Psoas muscle (tissue), 8 donors: ENCODE results near the gene PAPPA. TPM values are rescaled to one million over a fixed set of nuclear protein-coding genes. Genes with fewer than 3 reads are reported as not detected.

ENCODE experiments used
- ATAC-seq, 4 donors: fragments of 200-7000 bp; cut with Tn5 transposase; one replicate each; pipeline ENCODE4 v1.9.1; 2020; ENCODE audit warnings: moderate library complexity in 3 of 4, mild to moderate bottlenecking in 2 of 4
- DNase-seq, 2 donors: peaks; one replicate each; pipeline ENCODE4 v3.0.0-alpha.2; 2020
- H3K27ac ChIP-seq: fragments of 200-600 bp; one replicate; pipeline ENCODE4 v1.8.0; 2022
- H3K27me3 ChIP-seq, 3 donors: fragments of 200-600 bp in 1 of 3; one replicate each; pipeline versions ENCODE4 v1.6.1 to v1.8.0; 2013 to 2022; ENCODE audit warnings: low read length in 2 of 3, mild to moderate bottlenecking in 2 of 3, moderate library complexity in 1 of 3; ENCODE audit not compliant: insufficient read depth in 3 of 3
- H3K36me3 ChIP-seq, 2 donors: fragments of 200-600 bp in 1 of 2; one replicate each; pipeline versions ENCODE4 v1.6.1 to v1.8.0; 2013 to 2022; ENCODE audit warnings: low read depth in 1 of 2, mild to moderate bottlenecking in 1 of 2, moderate library complexity in 1 of 2; ENCODE audit not compliant: insufficient read depth in 1 of 2
- H3K4me1 ChIP-seq: fragments of 200-600 bp; one replicate; pipeline ENCODE4 v1.8.0; 2022
- H3K4me3 ChIP-seq: fragments of 200-600 bp; one replicate; pipeline ENCODE4 v1.8.0; 2022; ENCODE audit warnings: mild to moderate bottlenecking
- H3K9me3 ChIP-seq: fragments of 200-600 bp; one replicate; pipeline ENCODE4 v1.8.0; 2022
- WGBS, 3 donors: extraction: QIAGEN DNeasy Blood & Tissue Kit; methylation state at CpG; one replicate each; pipeline versions ENCODE4 v1.1.6 to v1.1.7; 2013; 5-methylcytosine and 5-hydroxymethylcytosine counted together
- intact Hi-C, 2 donors: fragments of 100-400 bp; cut with DNase I; formaldehyde crosslinking; loops; one replicate each; pipeline versions ENCODE4 v1.11.0 to v1.14.2; 2022
- polyA plus RNA-seq, 3 donors: library from polyadenylated mRNA; stranded (reverse); fragments of 200-250 nt; gene quantifications; one replicate each; pipeline ENCODE4 v1.2.3, GENCODE V29; 2013
- total RNA-seq, 4 donors: library from RNA; stranded (reverse); fragmentation: NEBNext Ultra II Directional in 2 of 4; extraction: Animal tissue kit (Norgen Biotek cat#: 25700) in 2 of 4; gene quantifications; one replicate each; pipeline versions ENCODE4 v1.2.1 to v1.2.4, GENCODE V29; 2021 to 2023
- TF ChIP-seq, protein P1 (sequence below): fragments of 200-600 bp; IDR thresholded peaks from one replicate; pipeline ENCODE4 v1.8.0; 2022; ENCODE audit warnings: antibody characterized with exemption
- donor health status: healthy with polysubstance abuse.
- donor health status: DM: no; HTN: no; CAD: no; lungs with moderate emphysema.
- donor health status: Bipolar disorder and iron deficiency.
- donor health status: healthy.
- donor health status: DM: yes; HTN: yes; CAD: no.
- donor health status: DM: no; HTN: no; CAD: no.
- donor health status: DM: no; HTN: no; CAD: no.
- donor health status: DM: yes; HTN: yes; CAD: no.

PAPPA gene
- total and polyA plus RNA-seq, 7 donors, result 0.07 to 0.88 (median 0.61) TPM

DNA sequence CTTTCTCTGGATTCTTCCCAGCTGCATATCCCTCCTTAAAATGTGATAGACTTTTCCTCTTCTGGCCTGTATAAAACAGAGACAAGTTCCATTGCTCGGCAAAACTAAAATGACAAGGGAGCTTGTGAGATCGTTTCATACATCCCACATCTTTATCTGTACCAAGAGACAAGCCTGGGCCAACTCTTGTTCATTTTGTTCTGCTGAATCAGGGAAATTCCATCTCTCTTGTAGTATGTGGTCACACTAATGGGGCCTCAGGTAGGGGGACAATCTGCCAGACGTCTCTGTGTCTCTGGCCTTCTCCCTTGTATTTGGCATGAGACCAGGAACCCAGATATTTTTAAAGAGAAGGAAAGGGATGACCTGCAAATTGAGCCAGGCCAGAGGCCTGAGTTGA, 18.6 kb upstream of the PAPPA start:
- H3K27me3 ChIP-seq, result peaks cover 0 to 4% (median 0%) of the 10 kb centered on the region in 3 donors
- H3K4me3 ChIP-seq, result no peak overlapping the region
- TF ChIP-seq, protein P1, sequence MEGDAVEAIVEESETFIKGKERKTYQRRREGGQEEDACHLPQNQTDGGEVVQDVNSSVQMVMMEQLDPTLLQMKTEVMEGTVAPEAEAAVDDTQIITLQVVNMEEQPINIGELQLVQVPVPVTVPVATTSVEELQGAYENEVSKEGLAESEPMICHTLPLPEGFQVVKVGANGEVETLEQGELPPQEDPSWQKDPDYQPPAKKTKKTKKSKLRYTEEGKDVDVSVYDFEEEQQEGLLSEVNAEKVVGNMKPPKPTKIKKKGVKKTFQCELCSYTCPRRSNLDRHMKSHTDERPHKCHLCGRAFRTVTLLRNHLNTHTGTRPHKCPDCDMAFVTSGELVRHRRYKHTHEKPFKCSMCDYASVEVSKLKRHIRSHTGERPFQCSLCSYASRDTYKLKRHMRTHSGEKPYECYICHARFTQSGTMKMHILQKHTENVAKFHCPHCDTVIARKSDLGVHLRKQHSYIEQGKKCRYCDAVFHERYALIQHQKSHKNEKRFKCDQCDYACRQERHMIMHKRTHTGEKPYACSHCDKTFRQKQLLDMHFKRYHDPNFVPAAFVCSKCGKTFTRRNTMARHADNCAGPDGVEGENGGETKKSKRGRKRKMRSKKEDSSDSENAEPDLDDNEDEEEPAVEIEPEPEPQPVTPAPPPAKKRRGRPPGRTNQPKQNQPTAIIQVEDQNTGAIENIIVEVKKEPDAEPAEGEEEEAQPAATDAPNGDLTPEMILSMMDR, result no peak
- no peaks in the 10 kb centered on the region for H3K4me1 ChIP-seq
- intact Hi-C loops, result no loop called here
- no peak overlapping the region for H3K27ac ChIP-seq
- 42 to 59% (median 54%) methylated on average over 3 of the region's 3 CpGs for WGBS, 3 donors
- no peaks in the 10 kb centered on the region for H3K36me3 ChIP-seq
- DNase-seq (no peak), ATAC-seq (no peak)
- peaks cover 10% of the 10 kb centered on the region for H3K9me3 ChIP-seq

GRCh38 chr9:116137010-116137409, 16.6 kb upstream of the PAPPA start:
- Histone ChIP-seq H3K27ac (no peak overlapping the region), H3K36me3 (no peaks in the 10 kb centered on the region), H3K4me1 (no peaks in the 10 kb centered on the region), H3K27me3 (peaks cover 0 to 4% (median 0%) of the 10 kb centered on the region in 3 donors), H3K4me3 (no peak overlapping the region), H3K9me3 (no peaks in the 10 kb centered on the region)
- 83 to 92% (median 86%) methylated on average over 2 of the region's 2 CpGs for WGBS, 3 donors
- DNase-seq (no peak), ATAC-seq (no peak)
- intact Hi-C loops, result no loop called here
- TF ChIP-seq, protein P1, result no peak

- intact Hi-C loops, result no loop called here
- WGBS, 3 donors, result 47 to 74% (median 53%) methylated on average over 5 of the region's 5 CpGs
- ATAC-seq, result no peak
- Histone ChIP-seq H3K36me3 (no peaks in the 10 kb centered on the region), H3K4me3 (no peak overlapping the region), H3K4me1 (no peaks in the 10 kb centered on the region), H3K27ac (no peak overlapping the region), H3K27me3 (peaks cover 0 to 4% (median 0%) of the 10 kb centered on the region in 3 donors), H3K9me3 (no peaks in the 10 kb centered on the region)
- DNase-seq, result no peak
- TF ChIP-seq, protein P1, result no peak
Measured at GRCh38 chr9:116137581-116137980, 16.0 kb upstream of the PAPPA start.

DNA sequence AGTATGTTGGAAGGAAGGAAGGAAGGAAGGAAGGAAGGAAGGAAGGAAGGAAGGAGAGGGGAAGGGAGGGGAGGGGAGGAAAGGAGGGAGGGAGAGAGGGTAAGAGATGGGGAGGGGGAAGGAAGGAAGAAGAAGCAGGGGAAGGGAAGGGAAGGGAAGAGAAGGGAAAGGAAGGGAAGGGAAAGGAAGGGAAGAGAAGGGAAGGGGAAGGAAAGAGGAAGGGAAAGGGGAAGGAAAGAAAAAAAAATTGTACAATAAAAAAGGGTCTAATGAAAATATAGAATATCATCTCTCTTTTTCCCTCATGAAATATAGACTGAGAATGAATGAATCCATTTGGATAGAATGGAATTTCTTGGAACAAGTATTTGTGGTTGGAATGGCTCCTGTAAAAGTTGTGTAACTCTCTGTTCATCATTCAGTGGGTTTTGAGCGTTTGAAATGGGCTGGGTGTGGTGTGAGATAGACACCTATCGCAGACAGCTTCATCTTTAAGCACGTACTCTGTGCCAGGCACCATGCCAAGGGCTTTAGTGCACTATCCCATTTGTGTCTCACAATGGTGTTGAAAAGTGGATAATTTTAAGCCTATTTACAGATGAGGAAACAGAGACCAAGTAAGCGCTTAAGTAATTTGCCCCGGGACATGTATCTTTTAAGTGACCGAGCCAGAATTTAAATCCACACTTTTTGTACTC, 11.6 kb upstream of the PAPPA start:
- Histone ChIP-seq H3K27ac (no peak overlapping the region), H3K9me3 (no peaks in the 10 kb centered on the region), H3K4me1 (no peaks in the 10 kb centered on the region), H3K36me3 (no peaks in the 10 kb centered on the region), H3K4me3 (no peak overlapping the region), H3K27me3 (peaks cover 0 to 9% (median 0%) of the 10 kb centered on the region in 3 donors)
- WGBS, 3 donors, result 75 to 81% (median 78%) methylated on average over 6 of the region's 6 CpGs
- intact Hi-C loops, result no loop called here
- TF ChIP-seq, protein P1, result no peak
- DNase-seq (no peak), ATAC-seq (no peak)
